HG03280 (cell line): Measurements from ENCODE around the gene IKZF2.

ENCODE experiments used
- ATAC-seq: cut with Tn5 transposase; IDR thresholded peaks from one replicate; pipeline ENCODE4 v1.9.1; 2021; ENCODE audit warnings: mild to moderate bottlenecking, moderate library complexity; ENCODE audit not compliant: unreplicated experiment

The IKZF2 gene

DNA sequence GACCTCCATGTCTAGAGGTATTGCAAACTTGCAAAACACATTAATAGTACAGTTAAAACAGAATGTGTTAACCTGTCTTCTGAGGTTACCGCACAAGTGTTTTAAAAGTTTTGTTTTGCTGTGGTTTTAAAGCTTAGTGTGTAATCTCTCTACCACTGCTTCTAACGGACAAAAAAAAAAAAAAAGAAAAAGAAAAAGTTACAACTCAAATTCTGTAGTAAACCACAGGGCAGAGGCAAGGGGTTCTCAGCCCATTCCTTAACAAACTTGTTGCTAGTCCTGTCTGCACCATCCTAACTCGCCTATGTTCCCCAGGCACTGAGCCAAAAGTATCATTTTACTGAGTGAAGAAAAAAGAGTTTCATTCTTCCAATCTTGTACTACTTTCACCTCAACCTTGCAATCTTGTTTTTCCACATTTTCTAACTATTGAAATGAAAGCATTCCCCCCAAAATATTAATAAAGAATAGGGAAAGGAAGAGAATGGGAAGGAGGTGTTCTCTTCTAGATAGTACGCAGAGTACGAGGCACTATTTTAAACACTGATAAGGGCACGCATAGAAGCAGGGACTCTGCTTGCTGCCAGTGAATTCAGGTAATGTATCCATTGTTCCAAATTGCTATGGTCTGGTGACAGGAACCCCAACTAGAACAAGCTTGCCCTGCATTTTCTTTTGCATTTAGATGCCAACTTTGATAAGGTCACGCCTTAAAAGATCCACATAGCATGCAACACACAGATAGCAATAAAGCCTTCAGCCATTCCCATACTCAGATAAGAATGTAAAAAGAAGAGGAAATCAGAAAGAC is 47.1 kb downstream of the IKZF2 start:
- no peak for ATAC-seq

DNA sequence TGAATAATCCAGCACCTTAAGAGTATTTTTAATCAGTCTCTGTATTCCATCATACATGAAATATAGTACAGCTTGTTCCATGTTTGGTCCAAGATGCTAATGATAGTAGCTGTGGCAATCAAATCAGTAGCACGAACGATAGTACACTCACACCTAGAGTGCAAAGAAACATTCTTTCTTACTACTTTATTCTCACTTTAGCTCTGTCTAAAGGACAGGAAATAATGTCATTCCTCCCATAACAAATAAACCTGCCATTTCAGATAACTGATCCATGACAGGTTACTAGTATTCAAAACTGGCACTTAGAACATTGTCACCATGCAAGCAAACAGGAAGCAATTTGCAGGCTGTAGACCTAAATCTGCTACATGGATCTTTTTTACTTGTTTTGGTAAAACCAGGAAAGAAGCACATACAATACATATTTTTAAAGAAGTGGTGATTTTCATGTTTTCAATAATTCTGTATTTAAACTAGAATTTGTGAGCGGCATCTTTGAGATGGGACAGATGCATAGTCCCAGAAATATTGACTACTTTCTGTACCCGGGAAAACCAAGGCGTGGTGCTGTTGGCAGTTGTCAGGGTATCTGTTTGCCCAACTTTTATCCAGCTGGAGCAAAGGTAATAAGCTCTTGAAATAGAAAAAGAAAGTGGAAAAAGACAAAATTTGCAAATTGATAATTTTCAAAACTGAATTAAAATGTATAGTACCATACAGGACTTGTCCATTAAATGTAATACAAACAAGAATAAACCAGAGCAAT is 49.5 kb downstream of the IKZF2 start:
- ATAC-seq: no peak

DNA sequence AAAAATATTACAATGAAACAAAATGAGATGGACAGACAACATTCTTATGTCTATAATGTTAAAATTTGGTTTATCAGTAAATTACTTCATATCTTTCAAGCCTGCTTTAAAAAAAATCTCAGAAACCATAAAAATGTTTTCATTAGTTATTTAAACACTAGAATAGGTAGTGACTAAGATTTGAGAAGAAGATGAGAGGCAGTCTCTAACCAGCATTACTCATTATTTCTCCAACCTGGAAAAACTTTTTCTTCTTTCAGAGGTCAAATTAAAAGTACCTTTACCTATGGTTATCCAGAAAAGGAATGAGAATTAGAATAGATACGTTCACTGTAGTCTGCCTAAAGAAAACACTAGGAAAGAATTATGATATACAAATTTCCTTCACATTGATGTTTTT is 50.3 kb downstream of the IKZF2 start:
- no peak for ATAC-seq

DNA sequence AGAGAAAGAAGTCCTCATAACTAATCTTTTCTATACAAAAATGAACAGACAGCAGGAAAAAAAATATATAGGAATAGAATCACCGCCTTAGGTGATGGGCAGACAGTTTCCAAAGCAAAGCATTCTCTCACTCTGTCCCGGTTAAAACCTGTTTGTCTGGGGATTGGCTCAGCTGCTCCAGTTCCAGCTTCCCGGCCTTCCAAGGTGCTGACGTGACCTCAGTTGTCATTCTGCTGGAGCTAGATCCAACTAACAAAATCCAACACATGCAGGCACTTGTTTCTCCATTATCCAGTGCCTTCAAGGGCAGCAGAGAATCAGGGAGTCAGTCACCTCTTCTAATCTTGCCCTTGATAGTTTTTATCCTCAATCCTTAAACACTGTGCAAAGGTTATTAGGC is 52.8 kb downstream of the IKZF2 start:
- no peak for ATAC-seq

DNA sequence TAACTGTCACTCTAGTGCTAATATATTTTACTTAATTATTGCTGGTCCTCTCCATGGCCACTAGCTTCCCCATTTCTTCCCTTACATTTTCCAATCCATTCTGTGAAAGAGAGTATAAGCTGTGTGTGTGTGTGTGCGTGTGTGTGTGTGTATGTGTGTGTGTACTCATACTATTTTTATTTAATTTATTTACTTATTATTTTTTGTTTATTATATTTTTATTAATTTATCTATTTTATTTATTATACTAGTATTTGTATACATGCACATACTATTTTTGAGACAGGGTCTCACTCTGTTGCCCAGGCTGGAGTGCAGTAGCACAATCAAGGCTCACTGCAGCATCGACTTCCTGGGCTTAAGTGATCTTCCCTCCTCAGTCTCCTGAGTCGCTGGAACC is 59.6 kb downstream of the IKZF2 start:
- ATAC-seq: no peak

DNA sequence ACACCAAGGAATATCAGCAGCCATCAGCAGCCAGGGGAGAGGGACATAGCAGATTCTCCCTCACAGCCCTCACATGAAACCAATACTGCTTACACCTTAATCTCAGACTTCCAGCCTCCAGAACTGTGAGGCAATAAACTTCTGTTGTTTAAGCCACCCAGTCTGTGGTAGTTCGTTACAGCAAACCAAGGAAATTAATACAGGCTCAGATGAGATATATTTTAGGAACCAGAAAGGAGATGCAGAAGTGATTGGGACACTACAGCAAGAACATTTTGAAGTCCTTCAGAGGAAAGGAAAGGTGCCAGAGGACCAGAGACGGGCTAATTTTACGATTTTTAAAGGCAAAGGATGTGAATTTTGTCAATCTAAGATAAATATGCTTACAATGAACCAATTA is 60.6 kb downstream of the IKZF2 start:
- no peak for ATAC-seq

DNA sequence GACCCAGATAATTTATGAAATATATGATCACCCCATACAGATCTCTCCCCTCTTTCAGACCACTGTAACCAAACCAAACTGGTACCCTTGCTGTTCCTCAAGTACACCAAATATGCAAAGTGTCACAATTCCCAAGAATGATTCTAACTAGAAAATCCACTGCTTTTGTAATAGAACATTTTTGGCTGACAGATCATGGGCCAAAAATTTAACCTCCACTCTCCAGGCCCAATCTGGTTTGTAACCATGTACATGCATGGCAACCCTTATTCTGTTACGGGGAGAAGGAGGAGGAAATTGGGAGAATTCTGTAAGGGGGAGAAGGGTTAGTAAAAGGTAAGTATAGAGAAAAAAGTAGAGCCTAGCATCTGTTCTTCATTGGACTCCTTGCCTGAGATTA is 62.0 kb downstream of the IKZF2 start:
- no peak for ATAC-seq

DNA sequence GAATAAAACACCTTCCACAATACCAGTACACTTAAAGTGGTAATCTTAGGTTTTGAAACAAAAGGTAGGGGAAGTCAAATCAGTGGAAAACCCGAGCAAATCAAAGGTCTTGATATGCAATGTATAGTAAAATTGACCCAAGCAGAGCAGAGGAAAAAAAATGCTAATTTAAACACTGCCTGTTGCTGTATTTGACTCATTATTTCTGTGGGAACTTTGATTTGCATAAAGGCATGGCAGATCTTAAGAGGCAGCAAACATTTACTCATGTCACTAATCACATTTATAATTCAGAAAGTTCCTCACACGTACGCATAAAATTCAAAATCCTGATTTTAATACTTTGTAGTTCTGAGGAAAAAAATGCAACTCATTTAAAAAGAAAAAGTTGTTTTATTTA is 64.4 kb downstream of the IKZF2 start:
- no peak for ATAC-seq

DNA sequence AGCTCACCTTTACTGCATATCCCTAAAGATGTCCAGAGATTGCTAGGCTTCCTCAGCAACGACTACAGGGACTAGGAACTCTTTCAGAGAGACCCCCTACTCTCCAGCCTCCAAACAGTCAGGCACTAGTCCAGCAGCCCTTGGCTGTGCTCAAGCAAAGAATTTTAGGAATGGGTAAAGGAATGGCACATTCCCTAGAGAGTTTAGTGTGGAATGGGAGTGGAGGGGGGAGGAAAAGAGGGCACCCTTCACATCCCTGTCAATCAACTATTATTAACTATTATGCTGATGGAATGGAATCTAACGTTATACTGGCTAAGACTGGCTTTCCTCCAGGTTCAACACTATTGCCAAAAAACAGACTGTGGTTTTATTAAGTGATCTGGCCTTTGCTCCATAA is 64.8 kb downstream of the IKZF2 start:
- no peak for ATAC-seq

DNA sequence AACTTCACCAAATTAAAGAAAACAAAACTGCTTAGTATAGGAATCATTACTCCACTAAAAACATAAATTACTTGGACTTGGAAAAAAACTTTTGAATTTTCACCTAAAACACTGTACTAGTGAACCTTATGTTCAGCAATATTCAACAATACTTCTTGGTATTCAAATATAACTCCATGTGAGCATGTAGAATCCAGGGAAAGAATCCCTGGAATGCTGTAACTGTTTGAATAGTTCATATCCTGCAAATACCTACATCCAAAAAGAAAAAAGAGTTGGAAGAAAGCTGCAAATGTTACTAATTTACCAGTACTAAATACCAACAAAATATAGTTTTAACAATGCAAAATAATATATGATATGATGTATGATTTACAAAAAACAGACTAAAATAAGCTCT is 65.4 kb downstream of the IKZF2 start:
- no peak for ATAC-seq

DNA sequence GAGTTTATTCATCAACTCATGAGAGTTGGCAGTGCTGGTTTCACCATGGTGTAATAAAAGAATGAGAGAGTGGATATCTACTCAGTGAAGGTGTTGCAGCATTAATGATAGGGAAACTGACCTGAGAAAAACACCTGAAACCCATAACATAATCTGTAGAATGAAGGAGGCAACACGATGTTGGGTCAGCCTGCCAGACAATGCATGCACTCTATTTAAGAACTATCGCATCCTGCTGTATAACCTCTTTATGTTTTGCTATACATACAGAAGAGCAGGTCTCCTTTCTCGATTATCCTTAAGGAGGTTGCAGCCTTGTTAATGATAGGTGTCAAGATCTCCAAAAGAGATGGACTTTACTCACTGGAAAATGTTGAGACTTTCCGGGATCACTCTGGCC is 65.9 kb downstream of the IKZF2 start:
- ATAC-seq: no peak

DNA sequence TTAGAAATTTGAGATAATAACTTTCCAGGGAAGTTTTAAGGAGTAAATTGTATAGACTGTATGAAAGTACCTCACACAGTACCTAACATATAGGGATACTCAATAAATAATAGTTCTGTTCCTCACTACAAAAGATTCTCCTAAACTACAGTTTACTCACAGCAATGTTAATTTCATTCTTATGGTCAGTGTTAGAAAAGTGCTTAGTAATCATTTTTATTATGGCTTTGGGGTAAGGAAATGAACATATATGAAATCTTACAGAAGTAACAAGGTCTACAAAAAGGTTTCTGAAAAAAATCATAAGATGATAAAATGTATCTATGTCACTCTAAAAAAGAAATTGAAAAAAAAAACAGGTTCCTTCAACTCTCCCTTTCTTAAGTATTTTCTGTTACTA is 67.2 kb downstream of the IKZF2 start:
- no peak for ATAC-seq

DNA sequence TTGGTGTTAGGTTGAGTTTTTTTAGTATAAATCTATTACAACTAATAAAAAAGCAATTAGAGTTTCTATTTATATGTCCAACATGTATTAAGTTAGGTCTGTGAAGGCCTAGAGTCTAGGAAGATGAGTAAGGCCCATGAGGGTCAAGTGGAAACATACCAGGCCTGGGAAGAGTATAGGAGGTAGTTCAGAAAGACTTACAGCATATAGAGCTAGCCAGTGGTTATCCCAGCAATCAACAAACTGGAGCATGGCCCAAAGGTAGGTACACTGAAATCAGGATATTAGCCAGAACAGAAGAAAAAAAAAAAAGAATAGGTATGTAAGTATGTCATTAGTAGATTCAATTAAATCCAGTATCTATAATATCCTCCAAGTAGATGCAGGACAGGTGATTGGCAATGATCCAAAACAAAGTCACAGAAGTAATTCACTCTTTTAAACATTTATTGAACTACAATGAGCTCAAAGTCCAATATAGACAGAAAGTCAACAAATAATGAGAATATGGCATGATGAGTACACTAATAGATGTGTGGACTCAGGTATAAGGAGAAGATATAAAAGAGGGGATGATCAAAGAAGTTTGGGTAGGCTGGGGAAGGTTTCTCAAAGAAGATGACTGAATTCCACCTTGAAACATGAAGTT is 70.3 kb downstream of the IKZF2 start:
- no peak for ATAC-seq

DNA sequence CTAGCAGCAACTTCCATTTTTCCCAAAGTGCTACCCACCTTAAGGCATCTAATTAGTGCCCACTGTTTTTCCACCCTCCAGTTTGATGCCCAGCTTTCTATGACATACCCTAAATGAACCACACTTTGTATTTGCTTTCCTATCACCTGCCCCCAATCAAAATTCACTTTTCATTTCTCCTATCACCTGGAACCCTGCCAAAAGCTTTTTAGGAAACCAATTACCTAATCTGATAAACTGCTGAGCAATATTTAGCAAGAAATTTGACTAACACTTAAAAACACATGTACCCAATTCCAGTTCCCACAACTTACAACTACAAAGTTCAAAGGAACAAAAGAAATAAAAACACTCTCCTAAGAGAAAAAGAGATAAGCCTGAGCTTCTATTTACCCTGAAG is 71.7 kb downstream of the IKZF2 start:
- ATAC-seq: no peak

DNA sequence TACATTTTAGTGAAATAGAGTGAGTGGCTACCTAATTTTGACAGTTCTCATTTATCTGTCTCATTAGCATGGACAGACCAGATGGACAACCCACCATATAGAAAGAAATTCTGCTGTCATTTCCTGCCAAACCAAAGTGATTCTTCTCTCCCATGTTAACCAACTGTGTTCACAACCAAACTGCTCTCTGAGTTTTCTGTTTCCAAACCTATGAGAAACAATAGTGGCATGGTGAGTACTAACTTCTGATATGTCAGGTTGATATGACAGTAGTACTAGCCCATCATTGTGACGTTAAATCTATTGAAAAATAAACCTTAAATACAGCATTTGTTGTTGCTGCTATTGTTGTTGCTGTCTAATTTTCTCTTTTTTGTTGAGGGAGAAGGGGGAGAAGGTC is 72.7 kb downstream of the IKZF2 start:
- ATAC-seq: no peak

DNA sequence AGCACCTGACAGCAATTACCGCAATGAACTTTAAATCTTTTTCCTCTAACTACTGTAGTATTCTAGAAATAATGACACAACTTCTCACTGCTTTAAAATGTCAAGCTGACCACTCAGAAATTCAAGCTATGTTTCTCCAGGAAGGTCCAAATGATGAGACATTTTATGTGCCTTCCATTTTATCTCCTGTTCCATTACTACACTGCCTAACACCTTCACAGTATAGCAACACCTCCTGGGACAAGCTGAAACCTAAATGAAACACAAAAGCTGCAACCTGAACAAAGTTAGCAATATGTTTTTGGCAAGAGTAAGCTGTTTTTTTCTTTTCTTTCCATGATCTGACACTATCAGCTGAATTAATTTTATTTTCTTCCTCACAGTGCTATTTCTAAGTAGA is 81.9 kb downstream of the IKZF2 start:
- ATAC-seq: no peak

DNA sequence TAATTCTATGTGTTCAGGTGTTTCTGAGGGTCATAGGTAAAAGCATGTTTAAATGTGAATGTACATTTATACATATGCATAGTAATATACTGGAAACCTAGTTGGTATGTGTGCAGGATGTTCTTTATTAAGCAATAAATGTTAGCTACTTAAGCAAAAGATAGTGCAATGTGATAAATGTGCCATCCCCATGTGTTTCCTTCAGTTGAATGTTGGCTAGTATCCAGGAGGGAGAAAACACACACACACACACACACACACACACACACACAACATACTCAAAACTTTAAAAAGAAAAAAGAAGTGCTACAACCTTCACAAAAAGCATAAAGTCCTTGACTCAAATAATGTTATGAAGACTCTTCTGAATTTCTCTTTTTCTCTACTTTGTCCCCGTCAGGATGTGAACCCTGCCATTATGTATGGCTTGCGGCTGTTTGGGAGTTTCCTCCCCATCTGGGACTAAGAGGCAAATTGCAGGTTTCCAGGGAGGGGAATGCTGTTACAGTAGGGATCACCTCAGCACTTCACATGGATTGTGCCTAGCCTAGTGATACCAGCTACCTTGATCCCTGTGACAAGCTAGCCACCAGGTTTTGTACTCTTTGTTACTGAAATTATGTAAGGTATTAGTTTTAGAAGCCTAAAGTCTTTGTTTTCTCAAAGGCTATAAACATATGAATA is 82.6 kb downstream of the IKZF2 start:
- no peak for ATAC-seq

DNA sequence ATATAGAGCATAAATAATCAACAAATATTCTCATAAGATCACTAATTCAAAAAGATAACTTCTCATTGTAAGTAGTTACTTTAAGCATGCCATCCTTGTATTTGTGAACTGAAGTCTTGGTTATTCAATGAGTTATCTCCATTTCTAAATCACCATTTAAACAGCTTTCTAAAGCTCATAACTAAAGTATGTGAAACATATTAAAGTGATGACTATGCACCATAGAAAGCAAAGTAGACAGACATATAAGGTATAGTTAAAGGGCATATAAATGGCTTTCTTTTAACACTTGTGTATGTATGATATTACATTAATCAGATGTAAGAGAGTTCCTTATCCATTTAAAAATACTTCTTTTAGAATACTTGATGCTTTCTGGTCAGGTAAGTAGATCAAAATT is 83.5 kb downstream of the IKZF2 start:
- no peak for ATAC-seq

DNA sequence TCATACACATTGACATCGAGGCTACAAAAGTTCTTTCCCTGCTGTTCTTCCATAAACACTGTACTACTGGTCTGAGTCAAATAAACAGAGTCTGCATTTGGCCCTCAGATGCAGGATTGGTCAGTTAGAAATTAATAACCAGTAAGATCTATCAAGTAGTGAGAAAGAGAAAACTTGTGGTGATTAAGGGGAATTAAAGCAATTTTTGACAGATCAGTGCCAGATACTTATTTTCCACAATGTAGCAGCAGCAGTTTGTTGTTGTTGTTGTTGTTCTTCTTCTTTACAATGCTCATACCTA is 85.0 kb downstream of the IKZF2 start:
- ATAC-seq: no peak

DNA sequence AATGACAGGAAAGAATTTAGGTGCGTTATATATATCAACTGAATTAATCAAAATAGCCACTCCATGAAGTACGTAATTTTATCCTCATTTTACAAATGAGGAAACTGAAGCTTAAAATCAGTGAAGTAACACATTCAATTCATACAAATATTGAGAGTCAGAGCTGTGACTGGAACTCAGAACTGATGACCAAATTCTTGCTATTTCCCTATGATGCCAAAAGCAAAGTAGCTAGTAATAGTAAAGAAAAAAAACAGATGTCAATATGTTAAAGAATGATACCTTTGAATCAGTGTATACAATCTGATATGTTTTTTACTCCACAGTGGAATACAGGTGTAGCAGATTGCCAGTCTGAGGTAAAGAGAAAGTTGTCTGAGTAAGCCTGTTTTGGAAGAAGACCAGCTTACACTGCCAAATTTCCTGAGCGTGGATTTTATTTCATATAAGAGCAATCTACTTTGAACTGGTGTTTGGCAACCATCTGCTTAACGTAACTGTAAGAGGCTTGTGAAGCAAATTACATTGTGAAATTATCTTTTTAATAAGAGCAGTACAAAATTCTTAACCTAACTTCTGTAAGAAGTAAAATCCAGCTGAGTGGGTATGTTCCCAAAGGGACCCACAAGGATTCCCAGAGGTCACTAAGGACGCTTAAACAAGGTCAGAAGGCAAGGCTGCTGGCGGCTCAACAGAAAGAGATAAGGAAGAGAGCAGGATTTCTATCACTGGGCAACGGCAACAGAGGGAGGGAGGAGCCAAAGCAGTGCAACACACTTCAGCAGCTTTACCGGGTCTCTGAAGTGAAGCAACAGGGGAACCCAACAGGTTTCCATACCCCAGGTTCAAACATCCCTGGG is 85.6 kb downstream of the IKZF2 start:
- peak; percentile 45 for ATAC-seq

DNA sequence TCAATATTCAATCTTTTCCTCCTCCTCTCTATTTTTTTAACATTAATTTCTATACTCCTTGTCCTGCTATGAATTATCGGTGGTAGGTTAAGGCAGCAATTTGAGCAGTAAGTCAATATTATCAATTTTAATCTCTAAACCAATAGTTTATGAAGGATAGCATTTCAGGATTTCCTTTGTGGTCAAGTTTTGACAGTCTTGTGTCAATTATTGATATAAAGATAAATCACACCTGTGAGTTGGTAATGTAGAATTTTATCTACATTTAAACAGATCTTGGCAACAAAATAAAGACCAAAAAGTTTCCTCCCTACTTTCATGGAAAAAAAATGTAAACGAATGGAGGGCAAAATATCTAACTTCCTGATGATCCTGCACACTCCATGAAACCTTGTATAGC is 87.3 kb downstream of the IKZF2 start:
- ATAC-seq: no peak
